HG02588 (cell line): Measurements from ENCODE around the gene MYL7.

ENCODE experiments used
- ATAC-seq: cut with Tn5 transposase; IDR thresholded peaks from one replicate; pipeline ENCODE4 v1.9.1; 2021; ENCODE audit warnings: mild to moderate bottlenecking, moderate library complexity; ENCODE audit not compliant: unreplicated experiment

MYL7 gene

GRCh38 chr7:44150966-44151941 lies 10.1 kb upstream of the MYL7 start:
- ATAC-seq = no peak

DNA sequence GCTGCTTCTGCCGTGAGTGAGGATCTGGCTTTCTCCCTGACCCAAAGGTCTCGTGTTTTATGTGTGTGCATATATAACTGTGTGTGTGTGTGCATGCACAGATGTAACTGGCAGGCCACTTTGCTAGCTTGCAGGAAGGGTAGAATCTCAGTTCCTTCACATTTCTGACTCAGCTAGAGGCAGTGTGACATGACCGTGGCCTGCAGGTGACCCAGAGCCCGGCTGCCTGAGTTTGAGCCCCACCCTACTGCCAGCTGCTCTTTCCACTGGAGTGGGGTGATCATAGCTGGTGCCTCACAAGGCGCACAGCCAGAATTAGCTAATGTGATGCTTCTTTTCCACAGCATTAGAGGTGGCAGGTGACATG lies 9.3 kb upstream of the MYL7 start:
- no peak for ATAC-seq

DNA sequence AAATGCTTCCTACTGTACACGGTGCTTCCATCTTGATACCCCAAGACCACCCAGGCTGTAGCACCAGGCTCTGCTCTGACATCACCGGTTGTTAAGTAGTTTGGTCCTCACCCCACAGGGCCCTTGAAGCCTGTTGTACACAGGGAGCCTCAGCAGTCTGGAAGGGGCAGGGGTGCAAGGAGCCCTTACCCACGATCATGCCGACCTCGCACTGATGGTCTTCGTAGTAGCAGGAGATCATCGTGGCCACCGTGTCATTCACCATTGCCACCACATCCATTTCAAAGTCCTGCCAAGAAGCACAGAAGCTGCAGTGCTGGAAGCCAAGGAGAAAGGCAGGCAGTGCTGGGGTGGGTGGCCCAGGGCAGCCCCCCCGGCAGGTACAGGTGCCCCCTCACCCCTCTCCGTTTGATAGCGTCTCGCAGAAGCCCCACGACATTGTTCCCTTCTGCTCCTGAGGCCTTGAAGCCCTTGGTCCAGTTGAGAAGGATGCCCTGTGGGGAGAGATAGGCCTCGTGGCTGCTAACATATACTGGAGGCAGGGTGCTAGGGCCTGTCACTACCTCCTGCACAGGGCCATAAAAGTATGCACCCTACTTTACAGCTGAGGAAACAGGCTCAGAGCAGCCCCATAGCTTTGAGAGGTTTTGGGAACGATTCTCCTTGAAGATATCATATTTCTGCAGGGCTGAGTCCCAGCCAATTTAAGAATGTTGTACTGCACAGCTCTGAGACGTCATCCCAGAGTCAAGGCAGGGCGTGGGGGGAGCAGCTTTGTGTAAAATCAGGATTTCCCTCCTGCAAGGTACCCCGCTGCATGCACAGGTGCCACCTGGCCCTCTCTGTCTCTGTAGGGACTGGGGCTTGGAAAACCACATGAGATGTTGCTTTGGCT lies 8.7 kb upstream of the MYL7 start:
- ATAC-seq = no peak

- ATAC-seq = no peak
These were observed 7.9 kb upstream of the MYL7 start for GRCh38 chr7:44148961-44149536.

GRCh38 chr7:44148166-44148565 lies 7.0 kb upstream of the MYL7 start:
- no peak for ATAC-seq

GRCh38 chr7:44147026-44147991 lies 6.2 kb upstream of the MYL7 start:
- no peak for ATAC-seq

DNA sequence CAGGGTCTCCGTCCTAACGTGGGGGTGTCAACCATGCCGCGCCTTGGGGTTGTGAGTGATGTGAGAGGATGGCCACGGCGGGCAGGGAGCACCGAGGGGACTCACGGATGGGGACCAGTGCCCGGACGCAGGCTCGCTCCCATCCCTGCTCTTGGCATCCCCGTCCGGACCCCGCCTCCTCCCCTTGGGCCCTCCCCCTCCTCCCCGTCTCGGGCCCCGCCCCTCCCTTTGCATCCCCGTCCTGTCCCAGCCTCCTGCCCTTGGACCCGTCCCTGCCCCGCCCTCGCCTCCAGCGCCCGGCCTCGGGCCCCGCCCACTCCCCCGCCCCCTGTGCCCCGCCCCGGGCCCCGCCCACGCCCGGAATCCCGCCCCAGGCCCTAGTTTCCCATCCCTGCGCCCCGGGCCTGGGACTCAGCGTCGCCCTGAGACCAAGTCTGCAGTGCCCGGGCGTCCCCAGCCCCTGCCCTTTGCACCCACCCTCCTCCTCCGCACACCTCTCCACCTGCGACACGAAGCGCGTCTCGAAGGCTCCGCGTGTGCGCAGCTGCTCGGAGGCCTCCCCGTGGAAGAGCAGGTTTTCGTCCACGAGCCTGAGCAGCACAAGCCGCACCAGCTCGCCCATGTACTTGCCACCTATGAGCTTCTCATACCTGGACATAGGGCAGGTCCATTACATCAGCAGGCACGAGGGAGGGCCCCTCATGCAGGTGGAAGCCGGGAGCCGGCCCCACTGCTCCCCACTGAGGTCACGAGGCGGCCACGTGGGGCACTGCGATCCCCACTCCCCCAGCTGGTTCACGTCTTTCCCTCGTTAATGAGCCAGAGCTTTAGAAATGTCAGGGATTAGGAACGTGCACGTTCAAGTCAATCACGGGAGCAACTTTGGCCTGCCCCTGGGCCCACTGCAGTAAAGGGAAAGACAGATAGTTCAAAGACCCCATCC lies 5.1 kb upstream of the MYL7 start:
- no peak for ATAC-seq

- ATAC-seq = no peak
These were observed 4.4 kb upstream of the MYL7 start for GRCh38 chr7:44145479-44145968.

DNA sequence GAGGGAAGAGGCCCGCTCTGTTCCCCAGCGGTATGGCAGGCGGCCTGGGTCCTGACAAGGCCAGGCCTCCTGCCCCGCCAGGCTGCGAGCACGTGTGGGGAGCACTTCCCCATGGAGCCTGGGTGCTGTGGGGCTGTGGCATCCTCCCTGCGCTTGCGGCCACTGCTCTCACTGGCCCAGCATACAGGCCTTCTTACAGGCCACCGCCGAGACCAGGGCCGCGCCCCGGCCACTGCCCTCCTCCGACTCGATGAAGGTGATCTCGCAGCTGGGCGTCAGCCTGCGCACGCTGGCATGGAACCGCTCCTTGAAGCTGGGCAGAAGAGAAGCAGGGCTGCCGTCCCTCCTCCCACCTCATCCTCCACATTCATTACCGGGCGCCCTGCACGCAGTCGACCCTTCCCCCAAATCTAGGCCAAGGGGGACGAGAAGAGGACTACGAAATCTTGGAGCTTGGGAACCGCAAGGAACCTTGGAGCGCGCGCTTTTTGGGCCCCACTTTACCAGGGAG lies 3.9 kb upstream of the MYL7 start:
- ATAC-seq = no peak

GRCh38 chr7:44144426-44144967 lies 3.4 kb upstream of the MYL7 start:
- ATAC-seq = no peak

DNA sequence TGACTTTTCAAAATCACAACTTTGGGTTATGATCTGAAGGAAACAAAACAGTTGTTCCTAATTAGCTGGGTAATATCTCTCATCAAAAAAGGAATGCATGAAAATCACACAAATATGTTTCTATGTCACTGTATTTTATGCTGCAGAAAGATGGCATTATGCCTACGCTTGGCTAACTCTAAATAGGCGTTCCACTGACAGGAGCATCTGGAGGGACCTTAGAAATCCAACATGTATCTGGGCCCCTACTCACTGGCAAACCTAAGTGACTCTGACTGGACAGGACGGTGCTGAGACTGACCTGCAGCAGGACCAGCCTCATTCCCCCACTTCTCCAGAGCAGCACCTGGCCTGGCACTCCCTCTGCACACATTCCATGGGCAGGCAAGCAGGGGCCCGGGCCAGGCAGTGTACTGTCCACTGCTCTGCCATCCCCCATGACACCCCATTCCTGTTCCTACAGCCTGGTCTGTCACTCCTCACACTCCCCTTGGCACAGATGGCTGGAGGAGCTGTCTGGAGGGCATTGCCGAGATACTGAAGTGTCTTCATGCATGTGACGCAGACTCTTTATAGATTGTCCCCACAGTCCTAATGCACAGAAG lies 2.6 kb upstream of the MYL7 start:
- no peak for ATAC-seq

GRCh38 chr7:44142028-44142427 lies 896 bp upstream of the MYL7 start:
- no peak for ATAC-seq

DNA sequence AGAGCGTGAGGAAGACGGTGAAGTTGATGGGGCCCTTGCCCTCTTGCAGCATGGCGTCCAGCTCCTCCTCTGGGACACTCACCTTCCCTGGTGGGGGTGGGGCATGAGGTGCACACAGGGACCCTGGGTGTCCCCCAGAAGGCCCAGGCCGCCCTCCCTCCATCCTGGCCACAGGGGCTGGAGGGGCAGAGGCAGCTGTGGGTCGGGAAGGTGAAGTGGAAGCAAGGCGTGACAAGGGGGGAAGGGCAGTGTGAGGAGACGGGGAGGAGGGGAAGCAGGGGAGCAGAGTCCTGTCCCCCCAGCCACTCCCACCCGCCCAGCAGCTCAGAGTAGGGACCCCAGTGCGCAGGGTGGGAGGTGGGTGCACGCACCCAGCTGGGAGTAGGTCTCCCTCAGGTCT lies 791 bp downstream of the MYL7 start:
- ATAC-seq = no peak

GRCh38 chr7:44139311-44140010 lies 1.7 kb downstream of the MYL7 start:
- ATAC-seq = no peak

DNA sequence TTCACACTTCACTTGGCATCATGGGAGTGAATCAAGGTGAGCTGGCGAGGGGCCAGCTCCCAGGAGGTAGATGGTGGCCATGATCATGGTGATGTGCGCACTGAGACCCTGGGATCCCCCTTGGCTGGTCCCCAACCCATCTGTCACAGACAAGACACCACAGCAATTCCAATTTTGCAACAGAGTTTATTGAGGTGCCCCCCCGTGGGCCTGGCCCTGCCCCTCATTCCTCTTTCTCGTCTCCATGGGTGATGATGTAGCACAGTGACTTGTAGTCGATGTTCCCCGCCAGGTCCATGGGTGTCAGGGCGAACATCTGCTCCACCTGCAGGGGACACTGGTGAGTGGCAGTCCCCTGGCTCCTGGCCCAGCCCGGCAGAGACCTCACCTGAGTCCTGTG lies 2.4 kb downstream of the MYL7 start:
- no peak for ATAC-seq

DNA sequence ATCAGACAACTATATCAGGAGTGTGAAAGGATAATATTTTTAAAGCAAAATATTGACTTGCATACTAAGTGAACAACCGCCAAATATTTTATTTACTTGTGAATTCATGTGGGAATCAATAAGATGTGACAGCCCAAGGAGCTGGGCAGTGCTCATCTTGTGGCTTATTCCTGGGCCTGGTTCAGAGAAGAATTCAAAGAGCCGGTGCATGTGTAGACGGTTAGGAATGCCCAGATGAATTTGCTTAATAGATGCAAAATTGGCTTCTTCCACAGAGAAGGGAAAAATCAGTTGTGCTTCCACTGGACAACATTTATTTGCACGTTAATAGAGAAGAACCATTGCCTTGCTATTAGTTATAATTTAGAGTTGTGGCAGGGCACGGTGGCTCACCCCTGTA lies 4.4 kb downstream of the MYL7 start:
- no peak for ATAC-seq

GRCh38 chr7:44134943-44135628 lies 6.0 kb downstream of the MYL7 start:
- ATAC-seq = no peak
